Stimulated activated CD4-positive, alpha-beta T cell treated with anti-CD3 and anti-CD28 coated beads, Interleukin-1b, Interleukin-23, amount 100 ng/mL, for 24 hours (primary cell): ENCODE data around the gene MAPKBP1.
A peak's percentile ranks its signal among the peaks of the same experiment; 100 is the strongest.

Source experiments
- DNase-seq, 4 experiments: peaks; one replicate each; pipeline ENCODE4 v3.0.0-alpha.2; 2020; ENCODE audit warnings: low read depth in 4 of 4, low spot score in 1 of 4

The MAPKBP1 gene

GRCh38 chr15:41806291-41807181, 32.3 kb downstream of the MAPKBP1 start:
- DNase-seq, result no peak

- DNase-seq, result no peak
Measured at GRCh38 chr15:41809121-41809520, 34.8 kb downstream of the MAPKBP1 start.

- no peak for DNase-seq
Measured at GRCh38 chr15:41809526-41810220, 35.4 kb downstream of the MAPKBP1 start.

GRCh38 chr15:41810651-41811431, 36.6 kb downstream of the MAPKBP1 start:
- DNase-seq, result no peak

- DNase-seq, result peak; percentile 47 to 61 (median 52)
Measured at GRCh38 chr15:41811432-41812195, 37.3 kb downstream of the MAPKBP1 start.

GRCh38 chr15:41812820-41813375, 38.6 kb downstream of the MAPKBP1 start:
- DNase-seq, result no peak

- DNase-seq, result no peak
Measured at GRCh38 chr15:41813426-41813825, 39.1 kb downstream of the MAPKBP1 start.

- DNase-seq, result no peak
Measured at GRCh38 chr15:41814534-41814933, 40.2 kb downstream of the MAPKBP1 start.

- DNase-seq, result no peak
Measured at GRCh38 chr15:41816788-41817187, 42.5 kb downstream of the MAPKBP1 start.

- DNase-seq, result no peak
Measured at GRCh38 chr15:41817327-41817726, 43.0 kb downstream of the MAPKBP1 start.

GRCh38 chr15:41817781-41818180, 43.5 kb downstream of the MAPKBP1 start:
- no peak for DNase-seq

GRCh38 chr15:41819455-41820050, 45.3 kb downstream of the MAPKBP1 start:
- DNase-seq, result no peak

GRCh38 chr15:41820791-41821423, 46.6 kb downstream of the MAPKBP1 start:
- no peak for DNase-seq

GRCh38 chr15:41821831-41822230, 47.5 kb downstream of the MAPKBP1 start:
- DNase-seq, result no peak

GRCh38 chr15:41822471-41822870, 48.2 kb downstream of the MAPKBP1 start:
- DNase-seq, result no peak

- DNase-seq, result no peak
Measured at GRCh38 chr15:41822957-41823356, 48.7 kb downstream of the MAPKBP1 start.

GRCh38 chr15:41823502-41823901, 49.2 kb downstream of the MAPKBP1 start:
- DNase-seq, result no peak

- DNase-seq, result no peak
Measured at GRCh38 chr15:41824062-41824745, 49.9 kb downstream of the MAPKBP1 start.

GRCh38 chr15:41825145-41825544, 50.9 kb downstream of the MAPKBP1 start:
- DNase-seq, result no peak
